Dermis blood vessel endothelial cell (primary cell): ENCODE measurements around the gene CAPZA3. TPM values are rescaled to one million over a fixed set of nuclear protein-coding genes. Genes with fewer than 3 reads are reported as not detected.
"Not testable (repeated sequence)": the region's sequence is repeated elsewhere in the genome, so short reads cannot be mapped to it uniquely, and the experiment has no call there.

ENCODE experiments used
- DNase-seq: peaks from one replicate; pipeline ENCODE4 v3.0.0; 2010
- total RNA-seq: library from RNA; depleted of rRNA; stranded (reverse); fragments of >200 nt; gene quantifications from 2 replicates; pipeline ENCODE4 v1.2.3, GENCODE V29; 2014

Gene CAPZA3
- total RNA-seq, 1 donor from 2014 or later = not detected

DNA sequence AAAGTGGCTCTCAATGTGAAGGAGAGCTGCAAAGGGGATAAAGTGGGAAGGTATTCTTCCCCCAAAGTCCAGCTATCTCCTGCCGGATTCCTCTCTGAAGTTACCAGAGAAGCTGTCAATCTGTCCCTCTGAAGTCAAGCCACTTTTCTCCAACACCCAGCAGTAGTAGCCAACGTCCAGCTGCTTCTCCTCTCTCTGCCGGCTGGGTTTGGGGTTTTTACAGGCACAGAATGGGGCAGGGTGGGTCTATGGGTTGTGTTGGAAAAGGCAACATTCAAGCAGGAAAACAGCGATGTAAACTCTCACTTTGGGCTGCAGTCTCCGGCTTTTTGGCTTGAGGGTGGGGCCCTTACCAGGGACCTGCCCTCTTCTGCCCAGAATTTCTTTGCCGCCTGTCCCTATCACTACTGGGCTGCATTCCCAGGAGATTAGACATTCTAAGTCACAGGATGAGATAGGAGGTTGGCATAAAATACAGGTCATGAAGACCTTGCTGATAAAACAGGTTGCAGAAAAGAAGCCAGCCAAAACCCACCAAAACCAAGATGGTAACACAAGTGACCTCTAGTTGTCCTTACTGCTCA, 16.3 kb downstream of the CAPZA3 start:
- no peak for DNase-seq

DNA sequence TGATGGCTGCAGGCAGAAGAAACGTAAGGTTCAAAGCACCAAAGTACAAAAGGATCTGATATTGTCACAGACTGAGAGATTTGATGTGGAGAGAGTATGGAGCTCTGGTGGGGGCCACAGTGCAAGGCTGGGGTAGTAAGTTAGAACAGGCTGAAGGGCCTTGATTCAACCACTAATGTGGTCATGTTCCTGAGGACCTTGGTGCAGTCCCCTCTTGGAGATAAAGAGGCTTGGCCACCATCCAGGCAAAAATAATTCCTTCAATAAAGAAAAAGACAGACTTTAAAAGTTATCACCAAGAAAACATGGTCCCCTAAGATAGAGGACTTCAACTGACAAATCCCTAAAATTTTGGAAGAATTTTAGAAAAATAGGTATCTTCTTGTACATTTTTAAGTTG, 17.4 kb downstream of the CAPZA3 start:
- DNase-seq = no peak

DNA sequence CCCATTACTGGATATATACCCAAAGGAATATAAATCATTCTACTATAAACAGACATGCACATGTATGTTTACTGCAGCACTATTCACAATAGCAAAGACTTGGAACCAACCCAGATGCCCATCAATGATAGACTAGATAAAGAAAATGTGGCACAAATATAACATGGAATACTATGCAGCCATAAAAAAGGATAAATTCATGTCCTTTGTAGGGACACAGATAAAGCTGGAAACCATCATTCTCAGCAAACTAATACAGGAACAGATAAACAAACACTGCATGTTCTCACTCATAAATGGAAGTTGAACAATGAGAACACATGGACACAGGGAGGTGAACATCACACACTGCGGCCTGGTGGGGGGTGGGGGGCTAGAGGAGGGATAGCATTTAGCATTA, 28.6 kb downstream of the CAPZA3 start:
- DNase-seq = not testable (repeated sequence)

DNA sequence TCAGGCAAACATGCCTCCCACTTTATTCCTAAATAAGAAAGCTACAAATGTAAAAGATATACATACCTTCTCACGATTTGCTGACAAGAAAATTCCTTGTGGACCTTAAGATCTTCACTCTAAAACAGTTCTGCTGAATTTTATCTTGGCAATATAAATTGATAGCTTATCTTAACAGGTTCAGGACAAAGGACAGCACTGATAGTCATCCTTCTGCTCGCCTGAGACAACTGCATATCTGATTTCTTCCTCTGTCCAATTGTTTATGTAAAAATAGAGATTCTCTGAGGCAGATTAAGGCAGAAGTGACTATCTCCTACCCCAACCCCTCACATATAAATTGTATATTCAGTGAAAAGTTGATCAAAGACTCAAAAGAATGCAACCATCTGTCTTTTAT, 44.9 kb downstream of the CAPZA3 start:
- no peak for DNase-seq

DNA sequence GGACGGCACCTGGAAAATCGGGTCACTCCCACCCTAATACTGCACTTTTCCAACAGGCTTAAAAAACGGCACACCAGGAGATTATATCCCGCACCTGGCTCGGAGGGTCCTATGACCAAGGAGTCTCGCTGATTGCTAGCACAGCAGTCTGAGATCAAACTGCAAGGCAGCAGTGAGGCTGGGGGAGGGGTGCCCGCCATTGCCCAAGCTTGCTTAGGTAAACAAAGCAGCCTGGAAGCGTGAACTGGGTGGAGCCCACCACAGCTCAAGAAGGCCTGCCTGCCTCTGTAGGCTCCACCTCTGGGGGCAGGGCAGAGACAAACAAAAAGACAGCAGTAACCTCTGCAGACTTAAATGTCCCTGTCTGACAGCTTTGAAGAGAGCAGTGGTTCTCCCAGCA, 47.5 kb downstream of the CAPZA3 start:
- DNase-seq = not testable (repeated sequence)

Other genes with a start within 250 kb of the CAPZA3 start
- gene PLCZ1, start 107 bp upstream of the CAPZA3 start, total RNA-seq = not detected in 2 replicates